RWPE1 (cell line): ENCODE data around the gene CD27.

ENCODE experiments used
- CTCF ChIA-PET: fragments of 350-600 bp; sonication (Branson Sonifier 250); formaldehyde crosslinking; extraction: SDS; loops from one replicate; lab custom pipeline; 2021; lab: Yijun Ruan, JAX
- POLR2A ChIA-PET: fragments of 400-600 bp; formaldehyde crosslinking; extraction: SDS; loops from one replicate; lab custom pipeline; 2020; ENCODE audit warnings: antibody characterized with exemption; ENCODE audit not compliant: low non-redundant PET; lab: Yijun Ruan, JAX
- DNase-seq: peaks from one replicate; pipeline ENCODE4 v3.0.0; 2012; ENCODE audit warnings: low spot score
- H3K27ac ChIP-seq: fragments of 450-650 bp; 2 replicates; pipeline ENCODE4 v1.5.1; 2017
- CTCF ChIP-seq: fragments of 450-650 bp; conservative IDR thresholded peaks from 2 replicates; pipeline ENCODE4 v1.5.1; 2017; ENCODE audit warnings: low read depth, mild to moderate bottlenecking

The CD27 gene

GRCh38 chr12:6444704-6445688 lies at the start of gene CD27:
CD27 (plus strand) TSS chr12:6444955; CDS start chr12:6445096, 141 bp downstream.
- ChIA-PET CTCF (interaction anchor here (0.5 kb wide), 1 partner anchor 278 kb away, joined by 6 read pairs; no protein-coding TSS in a partner anchor), POLR2A (no interaction called here)
- DNase-seq: no peak
- TF ChIP-seq CTCF: no peak
- H3K27ac ChIP-seq: no peak within 1 kb of the TSS

- CTCF ChIA-PET: no interaction called here
- H3K27ac ChIP-seq: no peak overlapping the region
- POLR2A ChIA-PET: no interaction called here
- TF ChIP-seq CTCF: no peak
- no peak for DNase-seq
Measured at GRCh38 chr12:6396031-6396430, 48.7 kb upstream of the CD27 start.

- POLR2A ChIA-PET: no interaction called here
- TF ChIP-seq CTCF: no peak
- no peak for DNase-seq
- CTCF ChIA-PET: no interaction called here
- no peak overlapping the region for H3K27ac ChIP-seq
Measured at GRCh38 chr12:6399884-6400644, 44.7 kb upstream of the CD27 start.

- no peak overlapping the region for H3K27ac ChIP-seq
- CTCF ChIA-PET: no interaction called here
- POLR2A ChIA-PET: no interaction called here
- DNase-seq: no peak
- TF ChIP-seq CTCF: no peak
Measured at GRCh38 chr12:6404390-6404789, 40.4 kb upstream of the CD27 start.

GRCh38 chr12:6405963-6406362 lies 38.8 kb upstream of the CD27 start:
- TF ChIP-seq CTCF: no peak
- DNase-seq: no peak
- no peak overlapping the region for H3K27ac ChIP-seq
- CTCF ChIA-PET: no interaction called here
- POLR2A ChIA-PET: interaction anchor here (0.7 kb wide), 1 partner anchor 18 kb away, joined by 5 read pairs; no protein-coding TSS in a partner anchor

- H3K27ac ChIP-seq: no peak overlapping the region
- no peak for TF ChIP-seq CTCF
- ChIA-PET CTCF (interaction anchor here (0.6 kb wide), 2 partner anchors 77 to 257 kb away, joined by 3 to 8 read pairs; no protein-coding TSS in a partner anchor), POLR2A (no interaction called here)
- DNase-seq: no peak
Measured at GRCh38 chr12:6407236-6407954, 37.4 kb upstream of the CD27 start.
